Stimulated activated CD8-positive, alpha-beta memory T cell treated with anti-CD3 and anti-CD28 coated beads, Interleukin-2, amount 100 ng/mL, for 1 hour (primary cell): ENCODE data around the gene CDC42BPA.
"Not testable (repeated sequence)": the region's sequence is repeated elsewhere in the genome, so short reads cannot be mapped to it uniquely, and the experiment has no call there.

ENCODE experiments used
- DNase-seq, 2 donors: peaks; one replicate each; pipeline ENCODE4 v3.0.0-alpha.2; 2020; ENCODE audit warnings: low read depth in 2 of 2

CDC42BPA gene

DNA sequence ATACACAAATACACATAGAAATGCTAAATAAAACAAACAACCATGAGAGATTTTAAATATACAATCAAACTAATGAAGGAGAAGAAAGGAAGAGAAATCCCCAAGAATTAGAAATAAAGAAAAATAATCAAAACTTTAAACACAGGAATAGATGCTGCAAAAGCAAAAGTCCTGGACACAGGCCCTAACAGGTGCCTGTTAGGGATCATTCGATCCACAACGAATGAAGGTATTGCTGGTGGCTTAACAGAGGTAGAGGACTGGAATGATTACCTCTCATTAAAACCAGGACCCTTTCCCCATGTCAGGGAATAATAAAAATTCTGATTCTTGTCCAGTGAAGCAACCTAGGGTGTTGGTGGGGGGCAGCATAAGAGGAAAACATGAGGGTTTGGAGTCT lies 56.8 kb downstream of the CDC42BPA start:
- no peak for DNase-seq

DNA sequence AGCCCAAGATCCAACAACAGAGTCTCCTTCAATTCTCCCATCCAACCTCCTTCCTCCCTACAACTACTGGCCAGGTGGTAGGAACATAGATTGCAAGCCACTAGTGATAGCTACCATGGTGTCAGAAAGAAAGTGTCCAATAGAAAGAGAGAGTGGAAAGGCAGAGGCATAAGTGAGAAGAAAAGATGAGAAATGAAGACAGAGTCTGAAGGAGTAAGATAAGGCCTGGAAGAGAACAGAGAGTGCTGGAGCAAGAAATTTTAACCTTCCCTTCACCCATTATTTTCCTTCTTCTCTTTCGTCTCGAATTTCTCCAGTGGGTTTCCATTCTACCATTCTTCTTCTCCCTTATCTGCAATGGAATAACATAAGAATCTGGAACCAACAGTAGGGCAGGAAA lies 57.9 kb downstream of the CDC42BPA start:
- no peak for DNase-seq

DNA sequence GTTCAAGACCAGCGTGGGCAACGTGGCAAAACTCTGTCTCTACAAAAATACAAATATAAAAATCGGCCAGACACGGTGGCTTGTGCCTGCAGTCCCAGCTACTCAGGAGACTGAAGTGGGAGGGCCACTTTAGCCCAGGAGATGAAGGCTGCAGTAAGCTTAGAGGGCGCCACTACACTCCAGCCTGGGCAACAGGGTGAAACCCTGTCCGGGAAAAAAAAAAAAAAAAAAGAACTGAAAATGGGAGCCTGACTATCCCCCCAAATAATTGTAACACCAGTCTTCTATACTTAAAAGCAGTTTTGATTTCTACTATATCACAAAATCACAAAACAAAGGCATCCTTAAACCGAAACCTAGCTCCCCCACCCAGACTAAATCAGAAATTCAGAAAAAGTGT lies 60.3 kb downstream of the CDC42BPA start:
- no peak for DNase-seq

DNA sequence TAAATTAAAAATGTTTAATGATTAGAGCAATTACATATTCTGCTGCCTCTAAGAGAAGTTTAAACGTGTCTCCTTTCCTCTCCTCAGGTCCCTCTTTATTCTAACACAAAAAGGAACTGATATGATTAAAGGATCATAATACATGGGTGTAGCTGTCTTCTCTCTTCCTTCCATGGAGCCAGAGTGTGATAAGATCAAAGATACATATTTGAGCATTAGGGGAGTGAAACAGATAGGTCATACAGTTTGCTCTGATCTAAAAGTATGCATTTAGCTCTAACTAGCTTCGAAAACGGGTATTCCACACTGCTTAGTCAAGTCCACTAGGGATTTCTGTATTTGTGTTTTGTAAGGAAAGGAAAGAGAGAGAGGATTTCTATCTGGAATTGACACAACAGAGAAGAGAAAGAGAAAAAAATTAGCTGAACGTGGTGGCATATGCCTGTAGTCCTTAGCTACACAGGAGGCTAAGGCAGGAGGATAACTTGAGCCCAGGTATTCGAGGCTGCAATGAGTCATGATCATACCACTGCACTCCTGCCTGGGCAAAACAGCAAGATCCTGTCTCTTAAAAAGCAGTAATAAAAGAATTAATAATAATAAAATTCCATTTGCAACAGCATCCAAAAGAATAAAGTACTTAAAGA lies 63.1 kb downstream of the CDC42BPA start:
- no peak for DNase-seq

DNA sequence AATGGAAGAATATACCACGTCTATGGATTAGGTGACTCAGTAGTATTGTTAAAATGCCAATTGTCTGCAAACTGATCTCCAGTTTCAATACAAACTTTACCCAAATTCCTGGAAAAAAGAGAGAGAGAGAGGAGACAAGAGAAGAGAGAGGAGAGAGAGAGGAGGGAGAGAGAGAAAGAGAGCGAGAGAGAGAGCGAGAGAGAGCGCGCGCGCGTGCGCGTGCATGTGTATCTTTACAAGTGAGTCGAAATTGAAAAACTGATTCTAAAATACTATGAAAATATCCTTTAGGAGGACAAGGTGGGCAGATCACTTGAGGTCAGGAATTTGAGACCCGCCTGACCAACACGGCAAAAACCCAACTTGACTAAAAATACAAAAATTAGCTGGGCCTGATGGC lies 65.2 kb downstream of the CDC42BPA start:
- no peak for DNase-seq

DNA sequence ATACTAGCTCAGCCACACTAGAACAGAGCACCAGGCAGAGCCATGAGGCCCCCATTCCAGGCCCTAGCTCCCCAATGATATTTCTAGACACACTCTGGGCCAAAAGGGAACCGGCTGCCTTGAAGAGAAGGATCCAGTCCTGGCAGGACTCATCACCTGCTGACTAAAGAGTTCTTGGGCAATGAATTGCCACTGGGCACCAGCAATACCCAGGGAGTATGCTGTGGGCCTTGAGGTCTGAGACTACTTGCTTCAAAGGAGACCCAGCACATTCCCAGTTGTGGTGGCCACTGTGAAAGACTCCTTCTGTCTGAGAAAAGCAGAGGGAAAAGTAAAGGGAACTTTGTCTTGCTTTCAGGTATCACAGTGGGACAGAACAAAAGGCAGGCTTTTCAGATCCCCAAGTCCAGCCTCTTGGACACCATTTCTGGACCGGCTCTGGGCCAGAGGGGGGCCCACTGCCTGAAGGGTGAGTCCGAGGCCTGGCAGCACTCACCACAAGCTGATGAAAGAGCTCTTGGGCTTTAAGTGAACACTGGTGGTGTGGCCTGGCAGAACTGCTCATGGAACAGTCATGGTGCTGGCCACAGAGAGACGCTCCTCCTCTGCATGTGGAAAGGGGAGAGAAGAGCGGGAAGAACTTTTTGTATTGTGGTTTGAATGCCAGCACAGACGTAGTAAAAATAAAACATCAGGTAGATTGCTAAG lies 72.5 kb downstream of the CDC42BPA start:
- no peak for DNase-seq

DNA sequence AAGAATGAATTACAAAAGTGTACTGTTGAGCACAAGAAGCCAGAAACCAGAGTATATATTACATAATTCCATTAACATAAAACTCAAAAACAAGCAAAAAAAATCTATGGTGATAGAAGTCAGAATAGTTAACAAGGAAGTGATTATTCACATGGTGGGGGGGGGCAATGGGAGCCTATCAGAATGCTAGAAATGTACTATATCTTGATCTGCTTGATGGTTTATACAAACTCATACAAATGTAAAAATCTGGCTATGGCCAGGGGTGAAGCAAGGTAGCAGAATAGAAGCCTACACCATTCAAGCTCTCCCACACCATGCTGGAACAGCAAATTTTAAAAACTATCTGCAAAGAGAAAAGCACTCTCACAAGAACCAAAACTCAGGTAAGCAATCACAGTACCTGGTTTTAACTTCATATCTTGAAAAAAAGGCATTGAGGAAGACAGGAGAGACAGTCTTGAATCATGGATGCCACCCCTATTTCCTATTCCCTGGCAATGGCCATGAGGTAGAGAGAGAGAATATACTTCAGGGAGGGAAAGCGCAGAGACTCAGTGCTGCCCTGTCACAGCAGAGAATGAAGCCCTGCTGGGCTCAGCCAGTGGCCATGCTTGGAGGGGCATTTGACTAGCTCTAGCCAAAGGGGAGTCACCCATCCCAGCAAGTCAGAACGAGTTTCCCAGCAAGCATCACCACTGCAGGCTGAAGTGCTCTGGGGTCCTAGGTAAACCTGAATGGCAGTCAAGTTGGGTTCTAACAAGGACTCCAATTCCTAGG lies 73.8 kb downstream of the CDC42BPA start:
- no peak for DNase-seq

DNA sequence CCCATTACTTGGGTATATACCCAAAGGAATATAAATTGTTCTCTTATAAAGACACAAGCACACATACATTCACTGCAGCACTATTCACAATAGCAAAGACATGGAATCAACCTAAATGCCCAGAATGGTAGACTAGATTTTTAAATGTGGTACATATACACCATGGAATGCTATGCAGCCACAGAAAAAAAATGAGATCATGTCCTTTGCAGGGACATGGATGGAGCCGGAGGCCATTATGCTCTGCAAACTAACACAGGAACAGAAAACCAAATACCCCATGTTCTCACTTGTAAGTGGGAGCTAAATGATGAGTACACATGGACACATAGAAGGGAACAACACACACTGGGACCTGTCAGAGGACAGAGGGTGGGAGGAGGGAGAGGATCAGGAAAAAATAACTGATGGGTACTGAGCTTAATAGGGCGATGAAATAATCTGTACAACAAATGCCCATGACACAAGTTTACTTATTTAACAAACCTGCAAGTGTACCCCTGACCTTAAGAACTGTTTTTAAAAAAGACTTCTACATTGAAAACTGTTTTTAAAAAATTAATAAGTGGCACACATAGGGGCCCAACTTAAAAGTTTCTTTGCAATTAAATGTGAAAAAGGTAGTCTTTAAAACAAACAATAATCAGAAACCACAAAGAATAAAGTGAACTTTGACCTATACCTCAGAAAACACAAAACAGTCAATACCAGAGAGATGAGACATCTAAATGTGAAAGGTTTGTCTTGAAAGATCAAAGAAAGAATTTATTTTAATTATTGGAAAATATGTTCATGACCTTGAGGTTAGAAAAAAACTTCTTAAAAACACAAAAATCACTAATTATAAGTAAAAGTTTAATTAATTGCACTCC lies 75.2 kb downstream of the CDC42BPA start:
- no peak for DNase-seq

DNA sequence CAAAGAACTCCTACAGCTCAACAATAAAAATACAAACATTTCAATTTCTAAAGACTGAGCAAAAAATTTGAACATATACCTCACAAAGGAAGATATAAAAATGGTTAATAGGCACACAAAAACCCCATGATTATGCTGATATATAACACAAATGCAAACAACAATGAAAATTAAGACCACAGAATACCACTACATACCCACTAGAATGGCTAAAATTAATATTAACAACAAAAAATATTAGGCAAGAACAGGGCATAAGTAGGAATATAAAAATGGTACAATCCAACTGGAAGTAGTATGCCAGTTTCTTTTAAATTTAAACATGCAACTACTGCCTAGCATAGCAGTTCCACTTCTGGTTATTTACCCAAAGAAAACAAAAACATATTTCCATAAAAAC lies 77.3 kb downstream of the CDC42BPA start:
- DNase-seq = no peak

DNA sequence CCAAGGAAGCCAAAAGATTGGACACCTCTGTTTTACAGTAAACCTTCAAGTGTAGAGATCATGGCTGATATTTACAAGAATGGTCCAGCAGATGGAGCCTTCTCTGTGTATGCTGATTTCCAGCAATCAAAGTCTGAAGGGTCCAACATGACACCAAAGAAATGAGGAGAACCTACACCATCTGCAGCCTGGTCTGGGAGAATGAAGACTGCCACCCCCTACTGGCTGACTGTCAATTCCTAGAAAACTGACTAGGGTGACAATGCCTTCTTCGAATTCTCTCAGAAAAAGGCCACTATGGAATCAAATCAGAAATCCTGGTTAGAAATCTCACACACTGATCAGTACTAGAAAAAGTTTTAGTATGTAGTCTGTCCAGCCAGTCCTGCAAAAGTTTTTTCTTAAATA lies 83.3 kb downstream of the CDC42BPA start:
- DNase-seq = no peak

DNA sequence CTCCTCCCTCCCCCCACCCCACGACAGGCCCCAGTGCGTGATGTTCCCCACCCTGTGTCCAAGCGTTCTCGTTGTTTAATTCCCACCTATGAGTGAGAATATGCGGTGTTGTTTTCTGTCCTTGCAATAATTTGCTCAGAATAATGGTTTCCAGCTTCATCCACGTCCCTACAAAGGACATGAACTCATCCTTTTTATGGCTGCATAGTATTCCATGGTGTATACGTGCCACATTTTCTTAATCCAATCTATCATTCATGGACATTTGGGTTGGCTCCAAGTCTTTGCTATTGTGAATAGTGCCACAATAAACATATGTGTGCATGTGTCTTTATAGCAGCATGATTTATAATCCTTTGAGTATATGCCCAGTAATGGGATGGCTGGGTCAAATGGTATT lies 87.2 kb downstream of the CDC42BPA start:
- not testable (repeated sequence) for DNase-seq

DNA sequence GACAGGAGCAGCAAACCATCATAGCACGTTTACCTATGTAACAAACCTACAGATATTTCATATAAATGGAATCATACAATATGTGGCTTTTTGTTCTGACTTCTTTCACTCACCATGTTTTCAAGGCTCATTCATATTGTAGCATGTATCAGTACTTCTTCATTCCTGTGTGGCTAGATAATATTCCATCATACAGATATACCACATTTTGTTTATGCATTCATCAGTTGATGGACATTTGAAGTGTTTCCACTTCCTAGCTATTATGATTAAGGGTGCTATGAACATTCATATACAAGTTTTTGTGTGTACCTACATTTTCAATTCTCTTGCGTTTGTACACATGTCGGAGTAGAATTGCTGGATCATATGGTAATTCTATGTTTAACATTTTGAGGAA lies 90.1 kb downstream of the CDC42BPA start:
- DNase-seq = no peak

DNA sequence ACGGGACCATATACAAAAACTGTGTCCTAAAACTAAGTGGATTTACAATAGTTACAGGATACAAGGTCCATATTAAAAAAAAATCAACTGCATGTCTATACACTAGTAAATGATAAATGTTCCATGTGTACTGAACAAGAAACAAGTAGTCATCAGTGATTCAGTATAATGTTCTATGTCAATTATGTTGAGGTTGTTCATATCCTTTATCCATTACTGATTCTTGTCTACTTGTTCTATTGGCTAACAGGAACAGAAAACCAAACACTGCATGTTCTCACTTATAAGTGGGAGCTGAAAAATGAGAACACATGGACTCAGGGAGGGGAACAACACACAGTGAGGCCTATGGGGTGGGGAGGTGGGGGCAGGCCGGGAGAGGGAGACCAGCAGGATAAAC lies 90.5 kb downstream of the CDC42BPA start:
- DNase-seq = no peak

DNA sequence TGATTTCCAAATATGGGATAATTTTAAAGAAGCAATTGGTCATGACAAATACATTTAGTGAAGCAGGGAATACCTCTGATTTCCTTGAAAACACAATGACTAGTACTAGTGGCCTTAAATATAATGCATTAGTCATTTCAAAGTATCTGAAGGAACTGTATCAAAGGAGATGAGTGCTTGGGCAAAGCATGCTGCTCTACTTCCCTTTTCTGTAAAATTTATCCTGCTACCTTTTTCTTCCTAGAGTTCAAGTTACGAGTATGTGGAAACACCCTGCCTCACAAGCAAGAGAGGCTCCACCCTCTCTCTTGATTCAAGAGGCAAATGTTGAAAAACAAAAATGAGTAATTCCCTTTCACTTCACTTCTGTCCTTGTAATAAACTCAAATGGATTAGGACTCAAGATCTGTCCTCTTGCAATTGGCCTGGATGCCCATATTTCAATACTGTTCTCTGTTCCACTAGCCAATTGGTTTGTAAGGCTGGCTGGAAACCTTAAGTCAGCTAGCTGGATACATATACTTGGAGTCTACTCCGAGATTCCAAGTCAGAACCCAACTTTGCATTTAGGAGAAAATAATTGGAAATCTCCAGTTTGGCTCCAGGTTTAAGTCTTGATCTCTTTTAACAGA lies 92.5 kb downstream of the CDC42BPA start:
- DNase-seq = no peak

DNA sequence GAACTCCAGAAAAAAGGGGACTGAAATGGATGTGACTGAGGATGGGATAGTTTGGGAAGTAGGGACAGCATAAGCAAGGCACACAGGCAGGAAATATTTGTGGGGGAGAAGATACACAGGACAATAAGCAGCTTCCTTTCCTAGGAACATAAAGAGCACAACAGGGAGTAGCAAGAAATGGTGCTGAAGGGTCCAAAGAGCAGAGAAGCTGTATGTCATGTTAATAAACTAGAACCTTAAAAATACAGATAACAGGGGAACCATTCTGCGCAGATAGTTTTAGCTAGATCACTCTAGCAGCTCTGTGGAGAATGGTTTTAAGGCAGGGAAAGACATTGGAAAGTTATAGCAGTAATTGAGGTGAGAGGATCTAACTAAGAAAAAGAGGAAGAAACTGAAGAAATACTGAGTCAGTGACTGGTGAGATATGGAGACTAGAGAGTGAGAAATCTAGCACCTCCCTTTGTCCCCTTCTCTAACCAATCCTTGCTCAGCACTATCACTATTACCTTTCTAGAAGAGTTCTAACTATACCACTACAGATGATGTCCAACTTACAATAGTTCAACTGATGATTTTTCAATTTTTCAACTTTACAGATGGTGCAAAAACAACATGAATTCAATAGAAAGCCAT lies 95.0 kb downstream of the CDC42BPA start:
- DNase-seq = no peak

DNA sequence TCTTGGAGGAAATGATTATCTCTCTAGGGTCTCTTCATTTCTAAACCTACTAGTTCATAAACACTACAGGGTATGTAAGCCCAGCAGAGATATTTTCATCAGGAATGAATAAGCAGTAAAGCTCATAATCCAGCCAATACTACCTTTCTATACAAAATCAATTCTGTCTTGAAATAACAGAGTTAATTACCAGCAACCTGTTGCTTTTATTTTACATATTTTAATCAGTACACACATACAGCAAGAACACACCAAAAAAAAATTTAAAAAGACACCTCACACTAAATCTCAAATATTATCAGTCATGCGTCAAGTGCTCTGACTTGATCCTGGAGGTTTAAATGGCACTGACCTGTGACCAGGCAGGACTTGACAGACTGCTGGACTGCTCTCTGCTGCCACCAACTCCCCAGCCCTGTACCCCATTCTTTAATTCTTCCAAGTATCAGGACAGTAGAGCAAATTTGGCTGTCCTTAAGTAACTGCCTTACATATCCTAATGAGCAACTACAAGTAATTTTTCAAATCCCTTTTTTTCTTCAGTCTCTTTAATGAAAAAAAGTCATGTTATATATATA lies 98.5 kb downstream of the CDC42BPA start:
- no peak for DNase-seq

DNA sequence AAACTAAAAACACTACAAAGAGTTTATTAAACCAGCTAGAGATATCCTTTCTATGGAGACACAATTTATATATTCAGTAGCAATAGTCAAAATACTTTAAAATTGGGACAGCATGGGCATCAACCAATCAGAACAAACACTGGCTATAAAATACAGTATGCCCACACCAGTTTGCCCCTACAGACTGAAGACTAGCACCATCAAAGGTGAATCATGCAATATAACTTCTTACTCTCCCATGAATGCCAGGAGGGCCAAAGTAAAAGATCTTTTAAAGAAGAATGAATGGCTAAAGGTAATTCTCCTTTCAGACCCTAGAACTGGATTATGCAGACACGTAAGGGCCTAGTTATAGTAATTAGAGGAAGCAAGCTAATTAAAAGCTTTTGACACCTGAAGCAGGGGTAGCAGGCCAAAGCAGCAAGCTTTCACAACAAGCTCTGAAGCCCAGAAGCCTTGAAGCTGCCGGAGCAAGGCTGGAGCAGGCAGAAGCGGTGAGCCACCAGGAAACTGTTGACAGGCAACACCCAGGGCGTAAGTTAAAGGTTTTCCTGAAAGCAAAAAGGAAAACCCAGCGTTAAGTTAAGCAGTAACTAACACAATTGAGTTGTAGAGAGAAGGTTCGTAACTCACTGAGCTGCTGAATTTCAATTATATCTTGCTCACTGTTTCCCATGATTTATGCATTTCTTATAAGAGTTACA lies 99.3 kb downstream of the CDC42BPA start:
- no peak for DNase-seq

DNA sequence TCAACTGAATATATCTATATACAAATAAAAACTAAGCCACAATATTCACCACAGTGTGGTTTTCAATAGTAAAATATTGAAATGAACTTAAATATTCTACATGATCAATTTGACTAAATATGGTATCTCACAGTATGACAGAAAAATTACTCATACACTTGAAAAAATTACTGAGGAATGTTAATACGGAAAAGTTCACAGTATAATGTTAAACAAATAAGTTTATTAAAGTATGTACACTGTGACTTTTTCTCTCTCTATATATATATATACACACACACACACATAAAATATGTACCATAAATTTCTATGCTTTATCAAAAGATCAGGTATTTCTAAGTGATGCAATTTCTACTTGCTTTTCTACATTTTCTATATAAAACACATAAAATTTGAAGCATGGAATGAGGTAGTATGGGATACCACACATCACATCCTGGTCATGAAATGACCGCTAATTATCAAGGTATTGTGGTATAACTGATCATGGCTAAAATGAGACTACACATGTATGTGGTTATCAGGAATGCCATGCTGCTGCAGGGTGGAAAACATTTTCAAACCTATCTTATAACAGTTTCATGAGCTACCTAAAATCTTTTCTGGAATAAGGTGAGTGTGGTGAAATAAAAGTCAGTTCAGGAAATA lies 102.3 kb downstream of the CDC42BPA start:
- no peak for DNase-seq

DNA sequence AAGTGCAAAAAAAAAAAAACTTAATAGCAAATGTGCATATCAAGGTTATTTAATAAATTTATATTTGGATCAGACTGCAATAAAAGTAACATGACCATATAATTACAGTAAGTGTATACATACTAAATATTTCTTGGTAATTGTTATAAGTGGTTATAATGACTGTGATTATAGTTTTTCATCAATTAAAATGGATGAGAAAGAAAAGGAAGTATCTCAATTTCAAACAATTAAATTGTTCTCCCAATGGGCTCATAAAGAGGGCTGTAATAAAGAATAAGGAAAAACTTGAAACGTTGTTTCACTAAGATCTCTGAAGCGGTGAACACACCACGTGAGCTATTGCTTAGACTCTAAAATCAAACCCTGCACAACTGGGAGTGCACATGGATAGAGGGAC lies 104.1 kb downstream of the CDC42BPA start:
- no peak for DNase-seq

DNA sequence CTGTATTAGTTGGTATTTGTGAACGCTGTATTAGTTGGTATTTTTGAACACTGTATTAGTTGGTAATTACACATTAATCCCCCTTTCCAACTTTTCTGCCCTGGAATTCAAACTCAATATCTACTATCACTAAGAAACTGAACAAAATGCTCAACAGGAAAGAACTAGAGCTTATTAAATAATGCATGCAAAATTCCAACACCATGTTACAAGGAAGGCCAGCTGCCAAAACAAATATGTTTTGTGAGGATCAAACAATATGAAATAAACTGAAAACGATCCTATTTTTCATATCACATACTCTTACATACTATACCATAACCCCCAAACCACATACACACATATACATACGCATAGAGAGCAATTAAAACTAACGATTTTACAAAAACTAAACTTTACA lies 104.9 kb downstream of the CDC42BPA start:
- no peak for DNase-seq
